Common myeloid progenitor, CD34-positive (primary cell): Measurements from ENCODE around the gene MAP3K20.
A peak's percentile ranks its signal among the peaks of the same experiment; 100 is the strongest.

ENCODE experiments used
- CTCF ChIA-PET: fragments of 350-600 bp; sonication (Branson Sonifier 250); formaldehyde crosslinking; loops from one replicate; lab custom pipeline; 2021; ENCODE audit warnings: antibody characterized with exemption; lab: Charles Lee
- POLR2A ChIA-PET: fragments of 350-600 bp; sonication (Branson Sonifier 250); formaldehyde crosslinking; loops from one replicate; lab custom pipeline; 2021; ENCODE audit warnings: antibody characterized with exemption; lab: Charles Lee
- DNase-seq, 3 donors: peaks; one replicate each; pipeline versions ENCODE4 v3.0.0 to v3.0.0-alpha.2; 2013
- H3K27ac ChIP-seq, 2 experiments: 1 replicate in 1 of 2; 2 replicates in 1 of 2; pipeline ENCODE4 v1.7.0; 2013; ENCODE audit warnings: inconsistent platforms in 2 of 2, low read length in 2 of 2, mild to moderate bottlenecking in 2 of 2, low read depth in 1 of 2, moderate library complexity in 1 of 2; ENCODE audit not compliant: severe bottlenecking in 2 of 2, insufficient read depth in 1 of 2, poor library complexity in 1 of 2
- H3K27me3 ChIP-seq, 5 experiments: replicated peaks in 2 of 5; 1 replicate in 3 of 5; 2 replicates in 2 of 5; pipeline versions ENCODE4 v1.6.1 to v1.7.0; 2013; ENCODE audit warnings: low read length in 4 of 5, mild to moderate bottlenecking in 2 of 5, moderate library complexity in 2 of 5, inconsistent platforms in 1 of 5; ENCODE audit not compliant: insufficient read depth in 5 of 5, control insufficient read depth in 4 of 5
- H3K36me3 ChIP-seq, 4 experiments: 1 replicate in 2 of 4; 2 replicates in 2 of 4; pipeline versions ENCODE4 v1.6.1 to v1.7.0; 2013; ENCODE audit warnings: low read length in 3 of 4, control low read depth in 1 of 4, mild to moderate bottlenecking in 1 of 4; ENCODE audit not compliant: control insufficient read depth in 4 of 4, insufficient read depth in 4 of 4
- H3K4me1 ChIP-seq, 4 experiments: 1 replicate in 3 of 4; 2 replicates in 1 of 4; pipeline versions ENCODE4 v1.6.1 to v1.7.1; 2013; ENCODE audit warnings: low read length in 3 of 4, mild to moderate bottlenecking in 3 of 4, control low read depth in 1 of 4, inconsistent platforms in 1 of 4, moderate library complexity in 1 of 4; ENCODE audit not compliant: control insufficient read depth in 4 of 4, insufficient read depth in 4 of 4; ENCODE audit errors: control extremely low read depth in 1 of 4
- H3K4me3 ChIP-seq, 7 experiments: 1 replicate in 4 of 7; 2 replicates in 3 of 7; pipeline versions ENCODE4 v1.5.1 to v1.7.0; 2013; ENCODE audit warnings: mild to moderate bottlenecking in 7 of 7, low read length in 6 of 7, moderate library complexity in 6 of 7, inconsistent platforms in 2 of 7, low read depth in 2 of 7, control low read depth in 1 of 7; ENCODE audit not compliant: insufficient read depth in 4 of 7, control insufficient read depth in 1 of 7; ENCODE audit errors: extremely low read depth in 1 of 7
- H3K9me3 ChIP-seq, 5 experiments: 1 replicate in 4 of 5; 2 replicates in 1 of 5; pipeline versions ENCODE4 v1.6.1 to v1.7.1; 2013; ENCODE audit warnings: low read length in 4 of 5, mild to moderate bottlenecking in 2 of 5, inconsistent platforms in 1 of 5, low read depth in 1 of 5, moderate library complexity in 1 of 5; ENCODE audit not compliant: control insufficient read depth in 4 of 5, insufficient read depth in 2 of 5; ENCODE audit errors: control extremely low read depth in 1 of 5
- WGBS: methylation state at CpG from one replicate; pipeline ENCODE4 v1.1.5; 2013; ENCODE audit not compliant: insufficient coverage; 5-methylcytosine and 5-hydroxymethylcytosine counted together

Gene MAP3K20

DNA sequence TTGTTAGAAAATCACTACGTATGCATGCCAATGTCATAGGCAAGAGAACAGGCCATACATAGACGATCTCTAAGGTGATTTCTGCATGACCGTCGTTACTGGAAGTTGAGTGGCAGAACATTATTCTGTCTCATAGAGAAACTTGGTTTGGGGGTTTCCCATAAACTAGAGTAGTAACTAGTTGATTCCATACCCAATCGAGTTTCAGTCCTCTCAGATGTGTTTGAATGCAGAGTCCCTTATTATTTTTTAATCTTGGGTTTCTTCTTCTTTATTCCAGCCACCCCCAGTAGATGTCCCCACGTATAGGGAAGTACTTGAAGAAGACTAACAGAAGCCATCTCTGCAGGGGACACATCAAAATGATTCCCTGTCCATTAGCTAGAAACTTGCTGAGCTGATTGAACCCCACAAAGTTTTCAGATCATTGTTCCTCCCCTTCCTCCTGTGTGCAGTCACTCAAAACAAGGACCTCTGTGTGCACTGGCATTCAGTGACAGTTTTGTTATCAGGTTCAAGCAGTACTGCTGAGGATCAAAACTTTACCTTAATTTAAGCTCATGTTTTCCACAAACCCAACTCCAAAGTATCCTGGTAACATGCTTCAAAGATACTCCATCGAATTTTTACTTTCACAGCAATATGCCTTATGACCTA lies 210.6 kb downstream of the MAP3K20 start:
- no peak overlapping the region for H3K27ac ChIP-seq
- 89% methylated on average over 6 of the region's 7 CpGs for WGBS
- H3K36me3 ChIP-seq = no peaks in the 10 kb centered on the region
- CTCF ChIA-PET = interaction anchor here (1.0 kb wide), 1 partner anchor 9 kb away, joined by 3 read pairs; no protein-coding TSS in a partner anchor
- DNase-seq = peak in 2 of 3 donors; percentile 27 to 40
- H3K4me3 ChIP-seq = no peak overlapping the region
- no peaks in the 10 kb centered on the region for H3K4me1 ChIP-seq
- H3K9me3 ChIP-seq = no peaks in the 10 kb centered on the region
- POLR2A ChIA-PET = no interaction called here
- H3K27me3 ChIP-seq = no peaks in the 10 kb centered on the region

- ChIA-PET CTCF (interaction anchor here (0.6 kb wide), 1 partner anchor 556 kb away, joined by 3 read pairs; no protein-coding TSS in a partner anchor), POLR2A (no interaction called here)
- WGBS = 100% methylated on average over 2 of the region's 2 CpGs
These were observed 211.9 kb downstream of the MAP3K20 start for GRCh38 chr2:173287594-173287993.

GRCh38 chr2:173288561-173288960 lies 212.9 kb downstream of the MAP3K20 start:
- POLR2A ChIA-PET = no interaction called here
- DNase-seq = no peak
- CTCF ChIA-PET = no interaction called here

More at GRCh38 chr2:173287594-173287993, 211.9 kb downstream of the MAP3K20 start:
- Histone ChIP-seq H3K36me3 (no peaks in the 10 kb centered on the region), H3K27me3 (no peaks in the 10 kb centered on the region), H3K27ac (no peak overlapping the region), H3K4me3 (no peak overlapping the region), H3K4me1 (no peaks in the 10 kb centered on the region), H3K9me3 (peaks cover 0 to 5% (median 0%) of the 10 kb centered on the region in 5 experiments)
- DNase-seq = no peak

DNA sequence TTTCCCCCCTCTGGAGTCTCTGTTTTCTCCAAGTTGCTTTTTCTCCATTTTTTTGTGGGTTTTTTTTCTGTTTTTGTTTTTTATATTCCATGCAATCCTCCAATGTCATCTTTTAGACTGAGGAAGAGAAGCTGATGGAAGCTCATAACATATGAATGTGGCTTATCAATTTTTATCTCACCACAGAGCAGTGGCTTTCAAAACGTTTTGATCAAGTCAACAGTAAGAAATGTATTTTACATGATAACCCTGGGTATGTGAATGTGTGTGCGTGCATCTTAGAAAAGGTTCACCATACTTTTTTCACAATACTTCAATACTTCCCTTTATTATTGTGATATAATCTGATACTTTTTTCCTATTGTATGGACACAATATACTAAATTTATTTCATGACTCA lies 214.4 kb downstream of the MAP3K20 start:
- Histone ChIP-seq H3K9me3 (peaks cover 0 to 10% (median 0%) of the 10 kb centered on the region in 5 experiments), H3K36me3 (no peaks in the 10 kb centered on the region), H3K4me3 (no peak overlapping the region), H3K27ac (no peak overlapping the region), H3K4me1 (no peaks in the 10 kb centered on the region), H3K27me3 (no peaks in the 10 kb centered on the region)
- no CpG with 5 or more reads among the region's 2 CpGs for WGBS
- DNase-seq = no peak
- ChIA-PET CTCF (no interaction called here), POLR2A (no interaction called here)

More at GRCh38 chr2:173288561-173288960, 212.9 kb downstream of the MAP3K20 start:
- no peak overlapping the region for H3K4me3 ChIP-seq
- H3K27ac ChIP-seq = no peak overlapping the region
- H3K36me3 ChIP-seq = no peaks in the 10 kb centered on the region
- H3K4me1 ChIP-seq = no peaks in the 10 kb centered on the region
- WGBS = 100% methylated on average over 1 of the region's 3 CpGs
- H3K27me3 ChIP-seq = no peaks in the 10 kb centered on the region
- peaks cover 0 to 10% (median 0%) of the 10 kb centered on the region in 5 experiments for H3K9me3 ChIP-seq

DNA sequence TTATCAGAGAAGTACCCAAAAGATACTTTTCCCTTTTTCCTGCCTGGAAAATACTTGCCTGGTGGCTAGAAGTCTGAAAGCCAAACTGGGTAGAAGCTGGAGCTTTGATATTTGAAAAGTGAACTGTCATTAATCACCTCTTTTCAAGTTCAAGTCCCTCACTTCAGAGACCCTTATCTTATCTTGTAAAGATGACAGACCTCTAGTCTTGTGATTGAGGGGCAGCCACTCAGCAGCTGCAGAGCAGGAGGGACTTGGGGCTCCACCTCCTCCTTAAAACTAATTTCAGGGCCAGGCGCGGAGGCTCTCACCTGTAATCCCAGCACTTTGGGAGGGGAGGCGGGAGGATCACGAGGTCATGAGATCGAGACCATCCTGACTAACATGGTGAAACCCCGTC lies 214.9 kb downstream of the MAP3K20 start:
- H3K4me3 ChIP-seq = no peak overlapping the region
- POLR2A ChIA-PET = no interaction called here
- no peaks in the 10 kb centered on the region for H3K4me1 ChIP-seq
- H3K27me3 ChIP-seq = no peaks in the 10 kb centered on the region
- H3K36me3 ChIP-seq = no peaks in the 10 kb centered on the region
- 98% methylated on average over 6 of the region's 6 CpGs for WGBS
- no peak overlapping the region for H3K27ac ChIP-seq
- DNase-seq = no peak
- peaks cover 0 to 10% (median 0%) of the 10 kb centered on the region in 5 experiments for H3K9me3 ChIP-seq
- CTCF ChIA-PET = no interaction called here

DNA sequence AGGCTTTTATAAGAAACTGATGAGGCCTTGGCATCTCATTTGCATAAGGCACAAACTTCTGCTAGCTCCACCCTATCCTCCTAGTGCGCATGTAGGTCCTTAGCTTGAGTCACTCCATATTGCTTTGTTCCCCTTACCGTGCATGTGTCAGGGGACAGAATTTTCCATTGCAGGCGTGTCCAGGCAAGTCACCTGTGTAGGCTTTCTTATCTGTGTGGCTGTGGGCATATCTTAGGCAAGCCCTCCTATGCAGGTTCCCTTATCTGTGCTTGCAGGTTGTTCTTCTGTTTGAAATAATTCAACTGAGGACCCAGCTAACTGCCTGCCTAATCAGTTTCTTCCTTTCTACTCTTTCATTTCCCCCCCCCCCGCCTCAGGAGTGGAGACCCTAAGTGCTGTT lies 215.8 kb downstream of the MAP3K20 start:
- no peaks in the 10 kb centered on the region for H3K36me3 ChIP-seq
- H3K4me1 ChIP-seq = no peaks in the 10 kb centered on the region
- no peak overlapping the region for H3K27ac ChIP-seq
- H3K9me3 ChIP-seq = peaks cover 0 to 11% (median 1%) of the 10 kb centered on the region in 5 experiments
- CTCF ChIA-PET = interaction anchor here (0.7 to 1.5 kb wide), 2 partner anchors 109 to 428 kb away, joined by 3 read pairs; no protein-coding TSS in a partner anchor
- no peak overlapping the region for H3K4me3 ChIP-seq
- no peak for DNase-seq
- no peaks in the 10 kb centered on the region for H3K27me3 ChIP-seq
- WGBS = 100% methylated on average over 3 of the region's 4 CpGs
- POLR2A ChIA-PET = interaction anchor here (0.6 kb wide), 1 partner anchor 562 kb away, joined by 3 read pairs; no protein-coding TSS in a partner anchor

- CTCF ChIA-PET = no interaction called here
These were observed 220.6 kb downstream of the MAP3K20 start for GRCh38 chr2:173296235-173296634.

More at GRCh38 chr2:173296235-173296634, 220.6 kb downstream of the MAP3K20 start:
- Histone ChIP-seq H3K27ac (no peak overlapping the region), H3K27me3 (no peaks in the 10 kb centered on the region), H3K4me1 (no peaks in the 10 kb centered on the region), H3K4me3 (no peak overlapping the region), H3K36me3 (no peaks in the 10 kb centered on the region), H3K9me3 (peaks cover 0 to 55% (median 18%) of the 10 kb centered on the region in 5 experiments)
- no peak for DNase-seq
- WGBS = 100% methylated on average over 1 of the region's 2 CpGs
- POLR2A ChIA-PET = no interaction called here
